ENCODE measurements around the gene LRRC4B. TPM values are rescaled to one million over a fixed set of nuclear protein-coding genes. Genes with fewer than 3 reads are reported as not detected.

Gene LRRC4B
- total RNA-seq, 1 donor from 2014 or later, result 0.12 TPM

DNA sequence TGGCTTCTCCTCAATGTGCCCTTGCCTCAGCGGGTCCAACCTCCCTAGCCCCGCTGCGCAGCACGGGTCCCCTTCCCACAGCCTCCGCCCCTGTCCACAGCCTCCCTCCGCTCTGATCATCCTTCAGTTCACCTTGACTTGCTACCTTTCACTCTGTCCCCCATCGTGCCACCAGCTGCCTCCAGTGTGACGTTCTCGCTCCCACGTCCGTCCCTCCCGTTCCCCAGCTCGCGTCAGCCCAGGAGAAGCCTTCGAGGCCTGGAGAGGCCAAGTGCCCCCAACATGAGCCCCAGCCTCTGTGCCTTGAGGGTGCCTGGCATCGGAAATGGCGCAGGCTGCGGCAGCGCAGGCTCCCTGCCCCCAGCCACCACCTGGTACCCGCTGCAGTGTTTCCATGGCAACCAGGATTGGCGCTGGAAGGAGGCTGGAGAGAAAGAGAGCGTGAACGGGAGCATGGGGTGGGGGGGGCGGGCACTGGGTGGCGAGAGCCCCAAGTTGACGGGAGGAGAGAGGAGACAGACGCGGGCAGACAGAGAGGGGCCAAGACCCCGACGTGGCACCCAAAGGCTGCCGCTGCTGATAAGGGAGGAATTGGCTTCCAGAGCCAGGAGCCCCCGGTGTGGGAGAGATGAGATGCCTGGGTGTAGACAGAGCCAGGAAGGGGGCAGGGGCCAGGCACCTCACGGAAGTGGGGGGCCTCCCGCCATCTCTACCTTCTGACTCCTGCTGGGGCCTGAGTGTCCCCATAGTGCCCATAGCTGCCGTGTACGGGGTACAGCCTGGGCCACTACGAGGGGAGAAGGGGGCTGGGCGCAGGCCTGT lies 53.7 kb downstream of the LRRC4B start:
- Mint-ChIP-seq H3K4me3 (no peak overlapping the region), H3K9me3 (no peaks in the 10 kb centered on the region), H3K4me1 (peaks cover 12% of the 10 kb centered on the region), H3K27ac (no peak overlapping the region), H3K27me3 (peaks cover 4% of the 10 kb centered on the region), H3K36me3 (ENCODE audit: low read depth) (peaks cover 1% of the 10 kb centered on the region)
- intact Hi-C loops (cut with micrococcal nuclease), result loop anchor here (10.0 kb wide), 1 partner anchor 80 kb away; the partner anchor contains the start of gene MYBPC2
- no peak for DNase-seq

DNA sequence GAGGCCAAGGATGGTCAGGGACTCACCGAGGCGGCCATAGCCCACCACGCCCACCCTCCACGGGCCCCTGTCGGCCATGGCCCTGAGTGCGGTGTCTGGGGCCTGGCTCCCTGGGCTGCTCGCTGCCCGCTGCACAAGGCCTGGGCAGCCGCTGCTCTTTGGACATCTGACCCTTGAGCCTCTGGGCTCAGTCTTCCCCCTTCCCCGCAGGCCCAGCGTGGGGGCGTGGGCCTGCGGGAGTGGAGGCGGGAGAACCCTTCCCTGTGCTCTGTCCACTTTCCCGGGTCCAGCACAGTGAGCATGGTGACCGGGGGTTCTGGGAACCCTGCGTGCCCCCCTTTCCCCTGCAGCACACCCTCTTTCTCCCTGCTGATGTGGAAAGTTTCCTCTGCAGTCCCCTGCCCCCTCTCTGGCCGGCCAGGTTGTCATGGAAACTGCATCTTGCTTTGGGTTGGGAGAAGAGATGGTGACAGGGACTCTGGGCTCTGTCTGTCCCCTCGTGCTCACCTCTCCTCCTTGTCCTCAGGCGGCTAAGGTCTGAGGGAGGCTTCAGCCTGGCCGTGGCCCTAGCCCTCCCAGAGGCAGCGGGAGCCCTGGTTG lies 54.4 kb downstream of the LRRC4B start, which contains the start of gene ASPDH:
Gene ASPDH (minus strand): TSS at position 168 of the 600 bp plus-strand sequence. CDS start 90 bp downstream, at position 78.
- DNase-seq, result peak; percentile 62
- Mint-ChIP-seq H3K4me3 (no peak within 1 kb of the TSS), H3K4me1 (peaks cover 15% of the 10 kb centered on the region), H3K27me3 (peaks cover 4% of the 10 kb centered on the region), H3K36me3 (ENCODE audit: low read depth) (peaks cover 6% of the 10 kb centered on the region), H3K9me3 (no peaks in the 10 kb centered on the region), H3K27ac (peak within 1 kb of the TSS; percentile 46)
- intact Hi-C loops (cut with micrococcal nuclease), result loop anchor here (10.0 kb wide), 1 partner anchor 79 kb away; the partner anchor contains the start of gene MYBPC2

- Mint-ChIP-seq H3K27me3 (peaks cover 4% of the 10 kb centered on the region), H3K9me3 (no peaks in the 10 kb centered on the region), H3K36me3 (ENCODE audit: low read depth) (peaks cover 9% of the 10 kb centered on the region), H3K4me3 (no peak overlapping the region), H3K4me1 (peaks cover 17% of the 10 kb centered on the region), H3K27ac (peak overlapping the region; percentile 46)
- DNase-seq, result peak; percentile 64
- intact Hi-C loops (cut with micrococcal nuclease), result loop anchor here (10.0 kb wide), 1 partner anchor 78 kb away; the partner anchor contains the start of gene MYBPC2
These were observed 55.1 kb downstream of the LRRC4B start for GRCh38 chr19:50512999-50513745.

DNA sequence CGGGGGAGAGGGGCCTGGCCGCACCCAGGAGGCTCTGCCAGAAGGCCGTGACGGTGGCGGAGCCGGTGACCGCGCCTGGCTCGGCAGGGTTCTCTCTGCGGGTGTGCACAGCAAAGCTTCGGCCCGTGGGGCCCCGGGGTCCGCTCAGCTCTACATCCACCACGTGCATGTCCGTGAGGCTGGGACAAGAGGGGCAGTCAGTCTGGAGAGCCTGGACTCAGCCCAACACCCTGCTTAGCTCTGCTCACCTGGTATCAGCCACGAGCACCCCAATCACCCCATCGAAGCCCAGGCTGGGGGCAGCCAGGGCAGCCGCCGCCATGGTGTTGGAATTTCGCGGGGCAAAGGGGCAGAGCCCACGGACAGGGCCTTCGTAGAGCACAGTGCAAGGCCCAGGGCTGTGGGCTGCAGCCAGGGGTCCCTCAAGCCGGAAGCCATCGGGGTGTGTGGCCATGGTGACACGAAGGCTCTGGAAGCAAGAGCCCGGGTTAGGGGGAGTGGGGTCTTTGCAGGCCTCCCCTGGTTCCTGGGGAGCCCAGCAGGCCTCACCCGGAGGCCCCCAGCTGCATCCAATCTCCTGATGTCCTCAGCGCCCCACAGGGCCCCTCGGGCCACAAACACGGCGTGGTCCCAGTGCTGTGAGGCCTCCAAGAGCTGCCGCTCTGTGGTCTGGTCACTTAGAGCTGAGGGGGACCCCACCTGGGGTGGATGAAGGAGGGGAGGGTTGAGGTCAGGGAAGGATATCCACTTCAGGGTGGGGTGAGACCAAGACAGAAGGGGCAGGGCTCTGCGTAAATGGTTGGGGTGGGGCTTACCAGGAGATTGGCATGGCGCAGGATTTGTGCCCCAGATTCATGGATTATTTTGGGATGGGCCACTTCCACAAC lies 55.9 kb downstream of the LRRC4B start:
- DNase-seq, result peak; percentile 58
- H3K36me3 Mint-ChIP-seq (ENCODE audit: low read depth), result peaks cover 10% of the 10 kb centered on the region
- H3K4me3 Mint-ChIP-seq, result no peak overlapping the region
- intact Hi-C loops (cut with micrococcal nuclease), result loop anchor here (10.0 kb wide), 1 partner anchor 78 kb away; the partner anchor contains the start of gene MYBPC2
- peak overlapping the region; percentile 95 for H3K27ac Mint-ChIP-seq
- peaks cover 4% of the 10 kb centered on the region for H3K27me3 Mint-ChIP-seq
- no peaks in the 10 kb centered on the region for H3K9me3 Mint-ChIP-seq
- H3K4me1 Mint-ChIP-seq, result peaks cover 19% of the 10 kb centered on the region

DNA sequence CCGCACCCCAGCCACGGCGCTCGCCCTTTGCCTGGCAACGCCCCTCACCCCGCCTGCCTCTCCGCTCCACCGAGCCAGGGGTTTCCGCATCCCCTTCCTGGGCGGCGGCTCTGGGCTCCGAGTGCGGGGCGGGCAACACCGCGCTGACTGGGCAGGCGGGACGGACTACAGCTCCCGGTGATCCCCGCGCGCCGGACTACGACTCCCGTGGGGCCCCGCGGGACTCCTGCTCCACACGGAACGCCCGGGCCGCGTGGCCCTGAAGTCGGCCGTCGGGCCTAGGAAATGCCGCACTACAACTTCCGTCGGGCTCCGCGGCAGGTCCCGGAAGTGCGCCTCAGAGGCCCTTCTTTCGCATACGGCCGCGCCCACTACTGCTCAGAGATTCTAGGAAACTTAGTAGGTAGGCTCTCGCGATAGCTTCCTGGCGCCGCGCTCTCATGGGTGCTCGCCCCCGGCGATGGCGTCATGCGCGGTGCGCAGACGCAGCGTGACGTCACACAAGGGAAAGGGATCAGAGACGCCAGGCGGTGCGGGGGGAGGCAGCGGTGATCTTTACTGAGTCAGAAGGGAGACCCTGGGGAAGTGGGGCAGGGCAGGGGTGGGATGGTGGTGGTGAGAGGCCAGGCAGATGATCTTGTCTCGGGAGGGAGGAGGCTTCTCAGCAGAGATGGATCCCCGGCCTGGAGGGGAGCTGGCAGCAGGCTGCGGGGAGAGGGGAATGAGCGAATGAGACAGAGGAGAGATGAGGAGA lies 57.0 kb downstream of the LRRC4B start, which contains the start of gene JOSD2:
Gene JOSD2 (minus strand): TSS at position 123 of the 754 bp plus-strand sequence. CDS start 760 bp downstream, outside the sequence.
- intact Hi-C loops (cut with micrococcal nuclease), result loop anchor here (1.0 to 10.0 kb wide), 7 partner anchors 35 to 597 kb away; partner anchors contain the start of genes CTU1, EMC10, GARIN5A and MYBPC2

GRCh38 chr19:50510700-50511068 lies 57.6 kb downstream of the LRRC4B start:
- peaks cover 21% of the 10 kb centered on the region for H3K4me1 Mint-ChIP-seq
- intact Hi-C loops (cut with micrococcal nuclease), result loop anchor here (1.0 to 10.0 kb wide), 7 partner anchors 34 to 598 kb away; partner anchors contain the start of genes CTU1, EMC10, GARIN5A and MYBPC2
- peaks cover 13% of the 10 kb centered on the region for H3K36me3 Mint-ChIP-seq (ENCODE audit: low read depth)
- H3K27me3 Mint-ChIP-seq, result peaks cover 4% of the 10 kb centered on the region
- no peak for DNase-seq
- no peaks in the 10 kb centered on the region for H3K9me3 Mint-ChIP-seq
- H3K27ac Mint-ChIP-seq, result peak overlapping the region; percentile 95
- H3K4me3 Mint-ChIP-seq, result peak overlapping the region; percentile 97

More for the DNA sequence above, 57.0 kb downstream of the LRRC4B start, which contains the start of gene JOSD2:
- H3K4me3 Mint-ChIP-seq, result peak within 1 kb of the TSS; percentile 97
- peaks cover 21% of the 10 kb centered on the region for H3K4me1 Mint-ChIP-seq
- H3K9me3 Mint-ChIP-seq, result no peaks in the 10 kb centered on the region
- peaks cover 4% of the 10 kb centered on the region for H3K27me3 Mint-ChIP-seq
- peak; percentile 99 for DNase-seq
- peaks cover 13% of the 10 kb centered on the region for H3K36me3 Mint-ChIP-seq (ENCODE audit: low read depth)
- peak within 1 kb of the TSS; percentile 95 for H3K27ac Mint-ChIP-seq

- intact Hi-C loops (cut with micrococcal nuclease), result loop anchor here (10.0 kb wide), 1 partner anchor 75 kb away; the partner anchor contains the start of gene MYBPC2
- Mint-ChIP-seq H3K27me3 (peaks cover 4% of the 10 kb centered on the region), H3K27ac (peak overlapping the region; percentile 95), H3K4me3 (peak overlapping the region; percentile 97), H3K9me3 (no peaks in the 10 kb centered on the region), H3K4me1 (peaks cover 21% of the 10 kb centered on the region), H3K36me3 (ENCODE audit: low read depth) (peaks cover 15% of the 10 kb centered on the region)
- peak; percentile 63 for DNase-seq
These were observed 58.0 kb downstream of the LRRC4B start for GRCh38 chr19:50510121-50510670.

- Mint-ChIP-seq H3K36me3 (ENCODE audit: low read depth) (peaks cover 17% of the 10 kb centered on the region), H3K9me3 (no peaks in the 10 kb centered on the region), H3K4me3 (peak overlapping the region; percentile 97), H3K27me3 (peaks cover 2% of the 10 kb centered on the region), H3K27ac (peak overlapping the region; percentile 49), H3K4me1 (peaks cover 21% of the 10 kb centered on the region)
- intact Hi-C loops (cut with micrococcal nuclease), result no loop called here
- DNase-seq, result peak; percentile 56
These were observed 58.9 kb downstream of the LRRC4B start for GRCh38 chr19:50509366-50509765.

DNA sequence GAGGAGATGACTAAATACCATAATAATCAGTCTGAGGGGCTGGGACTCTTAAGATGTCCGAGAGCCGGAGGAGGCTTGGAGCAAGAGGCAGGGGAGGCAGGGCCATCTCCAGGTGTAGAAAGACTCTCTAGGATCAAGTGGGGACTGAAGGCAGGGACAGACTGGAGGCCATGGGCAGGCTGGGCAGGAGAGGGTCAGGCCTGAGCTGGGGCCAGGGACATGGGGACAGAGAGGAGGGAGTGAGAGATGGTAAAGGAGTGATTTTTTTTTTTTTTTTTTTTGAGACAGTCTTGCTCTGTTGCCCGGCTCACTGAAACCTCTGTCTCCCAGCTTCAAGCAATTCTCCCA lies 59.4 kb downstream of the LRRC4B start:
- H3K36me3 Mint-ChIP-seq (ENCODE audit: low read depth), result peaks cover 17% of the 10 kb centered on the region
- DNase-seq, result no peak
- intact Hi-C loops (cut with micrococcal nuclease), result no loop called here
- no peaks in the 10 kb centered on the region for H3K9me3 Mint-ChIP-seq
- peak overlapping the region; percentile 60 for H3K4me3 Mint-ChIP-seq
- peak overlapping the region; percentile 49 for H3K27ac Mint-ChIP-seq
- H3K4me1 Mint-ChIP-seq, result peaks cover 21% of the 10 kb centered on the region
- H3K27me3 Mint-ChIP-seq, result peaks cover 2% of the 10 kb centered on the region

GRCh38 chr19:50507376-50507775 lies 60.9 kb downstream of the LRRC4B start:
- H3K27me3 Mint-ChIP-seq, result peaks cover 2% of the 10 kb centered on the region
- peaks cover 17% of the 10 kb centered on the region for H3K36me3 Mint-ChIP-seq (ENCODE audit: low read depth)
- no peak overlapping the region for H3K4me3 Mint-ChIP-seq
- intact Hi-C loops (cut with micrococcal nuclease), result no loop called here
- no peaks in the 10 kb centered on the region for H3K9me3 Mint-ChIP-seq
- no peak overlapping the region for H3K27ac Mint-ChIP-seq
- H3K4me1 Mint-ChIP-seq, result peaks cover 21% of the 10 kb centered on the region
- DNase-seq, result peak; percentile 52

GRCh38 chr19:50506700-50507099 lies 61.5 kb downstream of the LRRC4B start:
- intact Hi-C loops (cut with micrococcal nuclease), result no loop called here
- Mint-ChIP-seq H3K4me1 (peaks cover 19% of the 10 kb centered on the region), H3K36me3 (ENCODE audit: low read depth) (peaks cover 17% of the 10 kb centered on the region), H3K4me3 (no peak overlapping the region), H3K27ac (no peak overlapping the region), H3K27me3 (peaks cover 2% of the 10 kb centered on the region), H3K9me3 (no peaks in the 10 kb centered on the region)
- DNase-seq, result no peak

Data from activated CD4-positive, alpha-beta T cell treated with anti-CD3 and anti-CD28 coated beads, Interleukin-2, amount 10 ng/mL, durations not matched to agents 24 days and 14 days (primary cell).